ENCODE data around the gene ROR2. TPM values are rescaled to one million over a fixed set of nuclear protein-coding genes. Genes with fewer than 3 reads are reported as not detected.

The ROR2 gene
- total and polyA plus RNA-seq, 2 of the 13 experiments (the other 11 are each of a cell fraction or from before 2014, with no cell fraction given), result not detected

- no peaks in the 10 kb centered on the region for H3K79me2 ChIP-seq (ENCODE audit: insufficient read depth, low read length)
- H3K9me3 ChIP-seq (ENCODE audit: low read length), result no peaks in the 10 kb centered on the region
- no peak overlapping the region for H3K4me2 ChIP-seq (ENCODE audit: low read depth, low read length)
- intact Hi-C loops (cut with micrococcal nuclease; ENCODE audit: unreplicated experiment), result no loop called here
- no peak overlapping the region for H2AFZ ChIP-seq (ENCODE audit: low read length)
- peaks cover 10 to 59% of the 10 kb centered on the region in 2 experiments for H3K27me3 ChIP-seq (ENCODE audit: control insufficient read depth in 1 of 2, insufficient read depth in 2 of 2, low read length in 2 of 2)
- WGBS (ENCODE audit: low lambda C conversion rate), result 0% methylated on average over 5 of the region's 5 CpGs
- no peak overlapping the region for H3K9ac ChIP-seq (ENCODE audit: insufficient read depth, low read depth, low read length)
- CTCF ChIA-PET (ENCODE audit: low intra/inter-chr PET ratio, low total read pairs), result no interaction called here
- no peak for TF ChIP-seq SCMH1 (CRISPR knock-in tag; IDR thresholded peaks at IDR 0.05; ENCODE audit: borderline replicate concordance)
- TF ChIP-seq THRA (CRISPR knock-in tag; IDR thresholded peaks at IDR 0.05; ENCODE audit: borderline replicate concordance), result no peak
- TF ChIP-seq FIP1L1 (IDR thresholded peaks at IDR 0.05; ENCODE audit: borderline replicate concordance, insufficient read depth, low read depth, low read length), result no peak
- no peak for TF ChIP-seq THYN1 (CRISPR knock-in tag; IDR thresholded peaks at IDR 0.05; ENCODE audit: borderline replicate concordance, low read depth)
- TF ChIP-seq MTERF4 (CRISPR knock-in tag; IDR thresholded peaks at IDR 0.05), result no peak
- TF ChIP-seq ZNF672 (CRISPR knock-in tag; IDR thresholded peaks at IDR 0.05), result no peak
- TF ChIP-seq ZNF674 (CRISPR knock-in tag; IDR thresholded peaks at IDR 0.05; ENCODE audit: low read depth), result no peak
- TF ChIP-seq MAZ (IDR thresholded peaks at IDR 0.05; ENCODE audit: borderline replicate concordance, low read depth, low read length), result no peak
- TF ChIP-seq MAZ (CRISPR knock-in tag; IDR thresholded peaks at IDR 0.05; ENCODE audit: low read depth), result no peak
- no peak for TF ChIP-seq IRF2 (CRISPR knock-in tag; IDR thresholded peaks at IDR 0.05)
- TF ChIP-seq TMF1 (CRISPR knock-in tag; IDR thresholded peaks at IDR 0.05; ENCODE audit: low read depth), result no peak
- TF ChIP-seq ZFP37 (CRISPR knock-in tag; IDR thresholded peaks at IDR 0.05; ENCODE audit: borderline replicate concordance), result no peak
- no peak for TF ChIP-seq ZBTB38 (CRISPR knock-in tag; IDR thresholded peaks at IDR 0.05)
- no peak for TF ChIP-seq IRF9 (CRISPR knock-in tag; IDR thresholded peaks at IDR 0.05; ENCODE audit: borderline replicate concordance)
- no peak for TF ChIP-seq ATF5 (CRISPR knock-in tag; IDR thresholded peaks at IDR 0.05; ENCODE audit: low read depth)
- H3K36me3 ChIP-seq (replicated peaks in 1 of 2; ENCODE audit: control insufficient read depth in 1 of 2, insufficient read depth in 2 of 2, low read length in 2 of 2), result no peaks in the 10 kb centered on the region
- no peaks in the 10 kb centered on the region for H3K4me1 ChIP-seq (ENCODE audit: insufficient read depth, low read length)
- BruUV-seq (replicated peaks), result no TSS peak
- POLR2A ChIA-PET, result no interaction called here
- in situ Hi-C loops (cut with HindIII; ENCODE audit: extremely low pct_ligation_motif_present, low pct_unique_long_range_greater_than_20kb), result loop anchor here (5.0 kb wide), 1 partner anchor 174 kb away; no protein-coding TSS in a partner anchor
- no peak for FAIRE-seq
- H4K20me1 ChIP-seq (ENCODE audit: insufficient read depth, low read length), result no peaks in the 10 kb centered on the region
- no peak for ATAC-seq
- DNase-seq (ENCODE audit: low spot score), result no peak
- no peak overlapping the region for H3K27ac ChIP-seq (ENCODE audit: extremely low read length, insufficient read depth, low read length)
- no peak overlapping the region for H3K4me3 ChIP-seq (replicated peaks in 1 of 3; ENCODE audit: insufficient read depth in 1 of 3, low read depth in 2 of 3, low read length in 3 of 3)
Observed at GRCh38 chr9:91946196-91946595, 3.8 kb downstream of the ROR2 start.
